Measurements from ENCODE around the gene NUF2.
"Not testable (repeated sequence)": the region's sequence is repeated elsewhere in the genome, so short reads cannot be mapped to it uniquely, and the experiment has no call there.

The NUF2 gene

GRCh38 chr1:163290025-163290640 lies 31.6 kb upstream of the NUF2 start:
- DNase-seq (ENCODE audit: extremely low read depth, insufficient read length) = no peak
- Histone ChIP-seq H3K36me3 (ENCODE audit: control insufficient read depth, insufficient read depth, low read length) (no peaks in the 10 kb centered on the region), H3K4me3 (replicated peaks; ENCODE audit: low read depth, low read length) (no peak overlapping the region), H3K27me3 (replicated peaks; ENCODE audit: control insufficient read depth, insufficient read depth, low read length) (no peaks in the 10 kb centered on the region)
- no peak for TF ChIP-seq CTCF (IDR thresholded peaks at IDR 0.05; ENCODE audit: insufficient read depth, low read length, poor library complexity, severe bottlenecking)

- H3K27me3 ChIP-seq (replicated peaks; ENCODE audit: control insufficient read depth, insufficient read depth, low read length) = no peaks in the 10 kb centered on the region
- H3K36me3 ChIP-seq (ENCODE audit: control insufficient read depth, insufficient read depth, low read length) = no peaks in the 10 kb centered on the region
- DNase-seq (ENCODE audit: extremely low read depth, insufficient read length) = no peak
- TF ChIP-seq CTCF (IDR thresholded peaks at IDR 0.05; ENCODE audit: insufficient read depth, low read length, poor library complexity, severe bottlenecking) = no peak
- no peak overlapping the region for H3K4me3 ChIP-seq (replicated peaks; ENCODE audit: low read depth, low read length)
These were observed 30.3 kb upstream of the NUF2 start for GRCh38 chr1:163291461-163291860.

- not testable (repeated sequence) for H3K27me3 ChIP-seq (replicated peaks; ENCODE audit: control insufficient read depth, insufficient read depth, low read length); H3K36me3 ChIP-seq (ENCODE audit: control insufficient read depth, insufficient read depth, low read length); H3K4me3 ChIP-seq (replicated peaks; ENCODE audit: low read depth, low read length); DNase-seq (ENCODE audit: extremely low read depth, insufficient read length)
These were observed 29.6 kb upstream of the NUF2 start for GRCh38 chr1:163292153-163292552.

GRCh38 chr1:163293497-163293896 lies 28.3 kb upstream of the NUF2 start:
- H3K36me3 ChIP-seq (ENCODE audit: control insufficient read depth, insufficient read depth, low read length); DNase-seq (ENCODE audit: extremely low read depth, insufficient read length); H3K4me3 ChIP-seq (replicated peaks; ENCODE audit: low read depth, low read length); H3K27me3 ChIP-seq (replicated peaks; ENCODE audit: control insufficient read depth, insufficient read depth, low read length): not testable (repeated sequence)

GRCh38 chr1:163295949-163296348 lies 25.8 kb upstream of the NUF2 start:
- no peak for TF ChIP-seq CTCF (IDR thresholded peaks at IDR 0.05; ENCODE audit: insufficient read depth, low read length, poor library complexity, severe bottlenecking)

GRCh38 chr1:163296504-163297263 lies 25.1 kb upstream of the NUF2 start:
- DNase-seq (ENCODE audit: extremely low read depth, insufficient read length) = no peak
- TF ChIP-seq CTCF (IDR thresholded peaks at IDR 0.05; ENCODE audit: insufficient read depth, low read length, poor library complexity, severe bottlenecking) = no peak
- Histone ChIP-seq H3K36me3 (ENCODE audit: control insufficient read depth, insufficient read depth, low read length) (no peaks in the 10 kb centered on the region; the same call in none of the 2 replicates), H3K4me3 (replicated peaks; ENCODE audit: low read depth, low read length) (no peak overlapping the region), H3K27me3 (replicated peaks; ENCODE audit: control insufficient read depth, insufficient read depth, low read length) (no peaks in the 10 kb centered on the region)

More at GRCh38 chr1:163295949-163296348, 25.8 kb upstream of the NUF2 start:
- no peaks in the 10 kb centered on the region for H3K27me3 ChIP-seq (replicated peaks; ENCODE audit: control insufficient read depth, insufficient read depth, low read length)
- DNase-seq (ENCODE audit: extremely low read depth, insufficient read length) = no peak
- no peak overlapping the region for H3K4me3 ChIP-seq (replicated peaks; ENCODE audit: low read depth, low read length)
- H3K36me3 ChIP-seq (ENCODE audit: control insufficient read depth, insufficient read depth, low read length) = no peaks in the 10 kb centered on the region; the same call in 1 of the 2 replicates

Data from GM06990 (cell line).